ENCODE data around the gene SYT14. TPM values are rescaled to one million over a fixed set of nuclear protein-coding genes. Genes with fewer than 3 reads are reported as not detected.

The SYT14 gene
- polyA plus RNA-seq, 1 donor from 2014 or later: 21.9 TPM

DNA sequence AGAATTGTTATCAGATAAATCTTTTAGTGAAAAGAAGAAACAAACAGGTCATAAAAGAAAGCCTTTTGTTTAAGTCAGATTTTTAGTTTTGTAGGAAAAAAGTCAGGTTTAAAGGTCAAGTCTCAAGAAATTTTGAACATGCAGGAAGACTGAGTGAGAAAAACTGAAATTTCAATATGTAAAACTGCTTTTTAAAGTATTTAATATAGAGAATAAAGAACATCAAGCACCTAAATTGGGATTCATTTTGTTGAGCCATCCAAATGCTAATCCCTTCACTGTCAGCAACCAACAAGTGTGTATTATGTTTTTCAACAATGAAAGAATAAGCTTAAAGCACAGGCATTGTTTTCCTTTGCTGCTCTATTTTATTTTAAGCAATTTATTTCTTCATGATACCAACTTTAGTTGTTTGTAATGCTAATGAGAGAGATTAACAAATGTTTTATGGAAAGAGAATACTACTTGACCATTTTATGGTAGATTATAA lies 179.7 kb downstream of the SYT14 start:
- no peak overlapping the region for H3K4me2 ChIP-seq (ENCODE audit: low read length)

DNA sequence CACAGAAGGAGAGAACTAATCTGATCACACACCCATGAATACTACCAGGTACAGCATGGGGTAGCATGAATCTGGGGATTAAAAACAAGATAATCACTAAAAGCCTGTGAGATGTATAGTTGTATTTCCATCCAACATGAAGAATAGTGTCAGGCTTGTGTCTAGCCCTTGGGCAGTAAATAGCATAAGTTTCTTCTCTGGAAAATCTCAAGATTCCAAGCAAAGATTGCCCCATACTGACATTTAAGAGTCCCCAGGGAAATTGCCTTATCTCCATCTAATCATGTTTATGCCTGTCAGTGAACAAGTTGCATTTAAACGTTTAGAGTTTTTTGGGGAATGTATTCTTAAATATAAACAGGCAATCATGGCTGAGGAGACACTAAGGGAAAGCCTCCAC lies 185.4 kb downstream of the SYT14 start:
- no peak overlapping the region for H3K4me2 ChIP-seq (ENCODE audit: low read length)
- H3K27ac ChIP-seq (ENCODE audit: low read length): no peak overlapping the region
- H3K36me3 ChIP-seq (ENCODE audit: insufficient read depth, low read length): no peaks in the 10 kb centered on the region
- H4K20me1 ChIP-seq (ENCODE audit: insufficient read depth): no peaks in the 10 kb centered on the region
- H3K27me3 ChIP-seq (ENCODE audit: insufficient read depth, low read depth, low read length): no peaks in the 10 kb centered on the region
- no peaks in the 10 kb centered on the region for H3K79me2 ChIP-seq (replicated peaks; ENCODE audit: insufficient read depth, low read length)
- no peak overlapping the region for H3K9ac ChIP-seq (ENCODE audit: low read length)
- no peaks in the 10 kb centered on the region for H3F3A ChIP-seq (ENCODE audit: insufficient read depth, low read length, poor library complexity, severe bottlenecking)
- H3K9me2 ChIP-seq (ENCODE audit: insufficient read depth, low read length): no peaks in the 10 kb centered on the region
- H2AFZ ChIP-seq (ENCODE audit: low read depth, low read length): no peak overlapping the region
- TF ChIP-seq EZH2 (IDR thresholded peaks at IDR 0.05; ENCODE audit: borderline replicate concordance, insufficient read depth, low read length, poor library complexity, severe bottlenecking) (no peak), RAD21 (conservative IDR thresholded peaks at IDR 0.05) (no peak), TAF1 (IDR thresholded peaks at IDR 0.05; ENCODE audit: low read depth) (no peak), EP300 (conservative IDR thresholded peaks at IDR 0.05; ENCODE audit: poor library complexity, severe bottlenecking) (no peak), POLR2AphosphoS5 (IDR thresholded peaks at IDR 0.05) (no peak), MXI1 (conservative IDR thresholded peaks at IDR 0.05; ENCODE audit: poor library complexity, severe bottlenecking) (no peak), SMC3 (conservative IDR thresholded peaks at IDR 0.05; ENCODE audit: poor library complexity) (no peak)
- TF ChIP-seq, protein P1, sequence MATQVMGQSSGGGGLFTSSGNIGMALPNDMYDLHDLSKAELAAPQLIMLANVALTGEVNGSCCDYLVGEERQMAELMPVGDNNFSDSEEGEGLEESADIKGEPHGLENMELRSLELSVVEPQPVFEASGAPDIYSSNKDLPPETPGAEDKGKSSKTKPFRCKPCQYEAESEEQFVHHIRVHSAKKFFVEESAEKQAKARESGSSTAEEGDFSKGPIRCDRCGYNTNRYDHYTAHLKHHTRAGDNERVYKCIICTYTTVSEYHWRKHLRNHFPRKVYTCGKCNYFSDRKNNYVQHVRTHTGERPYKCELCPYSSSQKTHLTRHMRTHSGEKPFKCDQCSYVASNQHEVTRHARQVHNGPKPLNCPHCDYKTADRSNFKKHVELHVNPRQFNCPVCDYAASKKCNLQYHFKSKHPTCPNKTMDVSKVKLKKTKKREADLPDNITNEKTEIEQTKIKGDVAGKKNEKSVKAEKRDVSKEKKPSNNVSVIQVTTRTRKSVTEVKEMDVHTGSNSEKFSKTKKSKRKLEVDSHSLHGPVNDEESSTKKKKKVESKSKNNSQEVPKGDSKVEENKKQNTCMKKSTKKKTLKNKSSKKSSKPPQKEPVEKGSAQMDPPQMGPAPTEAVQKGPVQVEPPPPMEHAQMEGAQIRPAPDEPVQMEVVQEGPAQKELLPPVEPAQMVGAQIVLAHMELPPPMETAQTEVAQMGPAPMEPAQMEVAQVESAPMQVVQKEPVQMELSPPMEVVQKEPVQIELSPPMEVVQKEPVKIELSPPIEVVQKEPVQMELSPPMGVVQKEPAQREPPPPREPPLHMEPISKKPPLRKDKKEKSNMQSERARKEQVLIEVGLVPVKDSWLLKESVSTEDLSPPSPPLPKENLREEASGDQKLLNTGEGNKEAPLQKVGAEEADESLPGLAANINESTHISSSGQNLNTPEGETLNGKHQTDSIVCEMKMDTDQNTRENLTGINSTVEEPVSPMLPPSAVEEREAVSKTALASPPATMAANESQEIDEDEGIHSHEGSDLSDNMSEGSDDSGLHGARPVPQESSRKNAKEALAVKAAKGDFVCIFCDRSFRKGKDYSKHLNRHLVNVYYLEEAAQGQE (IDR thresholded peaks at IDR 0.05; ENCODE audit: borderline replicate concordance): no peak
- TF ChIP-seq, protein P2, sequence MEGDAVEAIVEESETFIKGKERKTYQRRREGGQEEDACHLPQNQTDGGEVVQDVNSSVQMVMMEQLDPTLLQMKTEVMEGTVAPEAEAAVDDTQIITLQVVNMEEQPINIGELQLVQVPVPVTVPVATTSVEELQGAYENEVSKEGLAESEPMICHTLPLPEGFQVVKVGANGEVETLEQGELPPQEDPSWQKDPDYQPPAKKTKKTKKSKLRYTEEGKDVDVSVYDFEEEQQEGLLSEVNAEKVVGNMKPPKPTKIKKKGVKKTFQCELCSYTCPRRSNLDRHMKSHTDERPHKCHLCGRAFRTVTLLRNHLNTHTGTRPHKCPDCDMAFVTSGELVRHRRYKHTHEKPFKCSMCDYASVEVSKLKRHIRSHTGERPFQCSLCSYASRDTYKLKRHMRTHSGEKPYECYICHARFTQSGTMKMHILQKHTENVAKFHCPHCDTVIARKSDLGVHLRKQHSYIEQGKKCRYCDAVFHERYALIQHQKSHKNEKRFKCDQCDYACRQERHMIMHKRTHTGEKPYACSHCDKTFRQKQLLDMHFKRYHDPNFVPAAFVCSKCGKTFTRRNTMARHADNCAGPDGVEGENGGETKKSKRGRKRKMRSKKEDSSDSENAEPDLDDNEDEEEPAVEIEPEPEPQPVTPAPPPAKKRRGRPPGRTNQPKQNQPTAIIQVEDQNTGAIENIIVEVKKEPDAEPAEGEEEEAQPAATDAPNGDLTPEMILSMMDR (IDR thresholded peaks at IDR 0.05; ENCODE audit: poor library complexity, severe bottlenecking): no peak
- H3K9me3 ChIP-seq (ENCODE audit: low read length): no peaks in the 10 kb centered on the region
- H3K4me3 ChIP-seq (ENCODE audit: low read length): no peak overlapping the region

More for the DNA sequence above, 179.7 kb downstream of the SYT14 start:
- H3K9ac ChIP-seq (ENCODE audit: low read length): no peak overlapping the region
- H3K27ac ChIP-seq (ENCODE audit: low read length): no peak overlapping the region
- no peaks in the 10 kb centered on the region for H4K20me1 ChIP-seq (ENCODE audit: insufficient read depth)
- no peaks in the 10 kb centered on the region for H3K27me3 ChIP-seq (ENCODE audit: insufficient read depth, low read depth, low read length)
- H3K36me3 ChIP-seq (ENCODE audit: insufficient read depth, low read length): no peaks in the 10 kb centered on the region
- no peaks in the 10 kb centered on the region for H3K9me2 ChIP-seq (ENCODE audit: insufficient read depth, low read length)
- H3F3A ChIP-seq (ENCODE audit: insufficient read depth, low read length, poor library complexity, severe bottlenecking): no peaks in the 10 kb centered on the region
- no peaks in the 10 kb centered on the region for H3K9me3 ChIP-seq (ENCODE audit: low read length)
- no peak overlapping the region for H2AFZ ChIP-seq (ENCODE audit: low read depth, low read length)
- H3K79me2 ChIP-seq (replicated peaks; ENCODE audit: insufficient read depth, low read length): no peaks in the 10 kb centered on the region
- TF ChIP-seq, protein P2 (IDR thresholded peaks at IDR 0.05; ENCODE audit: poor library complexity, severe bottlenecking): no peak
- TF ChIP-seq TAF1 (IDR thresholded peaks at IDR 0.05; ENCODE audit: low read depth): no peak
- TF ChIP-seq, protein P1 (IDR thresholded peaks at IDR 0.05; ENCODE audit: borderline replicate concordance): no peak
- TF ChIP-seq EZH2 (IDR thresholded peaks at IDR 0.05; ENCODE audit: borderline replicate concordance, insufficient read depth, low read length, poor library complexity, severe bottlenecking): no peak
- TF ChIP-seq EP300 (conservative IDR thresholded peaks at IDR 0.05; ENCODE audit: poor library complexity, severe bottlenecking): no peak
- no peak for TF ChIP-seq SMC3 (conservative IDR thresholded peaks at IDR 0.05; ENCODE audit: poor library complexity)
- no peak for TF ChIP-seq MXI1 (conservative IDR thresholded peaks at IDR 0.05; ENCODE audit: poor library complexity, severe bottlenecking)
- TF ChIP-seq RAD21 (conservative IDR thresholded peaks at IDR 0.05): no peak
- no peak for TF ChIP-seq POLR2AphosphoS5 (IDR thresholded peaks at IDR 0.05)
- no peak overlapping the region for H3K4me3 ChIP-seq (ENCODE audit: low read length)

All from neural cell (in vitro differentiated cells).